Mononuclear cell (primary cell): ENCODE results near the gene PWWP2B. TPM values are rescaled to one million over a fixed set of nuclear protein-coding genes. Genes with fewer than 3 reads are reported as not detected.

Source experiments
- H3K27me3 ChIP-seq: 2 replicates; pipeline ENCODE4 v1.6.0; 2011; ENCODE audit warnings: low read length, control low read depth; ENCODE audit not compliant: insufficient read depth
- H3K4me1 ChIP-seq: 2 replicates; pipeline ENCODE4 v1.5.1; 2011; ENCODE audit warnings: mild to moderate bottlenecking, low read length, control low read depth; ENCODE audit not compliant: insufficient read depth
- H3K4me3 ChIP-seq: 2 replicates; pipeline ENCODE4 v1.5.1; 2011; ENCODE audit warnings: mild to moderate bottlenecking, low read length, moderate library complexity
- H3K9me3 ChIP-seq: 2 replicates; pipeline ENCODE4 v1.5.1; 2011; ENCODE audit warnings: low read depth, mild to moderate bottlenecking, control low read depth, low read length
- total RNA-seq: library from RNA; depleted of rRNA; stranded (reverse); fragments of >200 nt; gene quantifications from one replicate; pipeline ENCODE4 v1.2.3, GENCODE V29; 2012

PWWP2B gene
- total RNA-seq, 1 donor: 17.9 TPM

DNA sequence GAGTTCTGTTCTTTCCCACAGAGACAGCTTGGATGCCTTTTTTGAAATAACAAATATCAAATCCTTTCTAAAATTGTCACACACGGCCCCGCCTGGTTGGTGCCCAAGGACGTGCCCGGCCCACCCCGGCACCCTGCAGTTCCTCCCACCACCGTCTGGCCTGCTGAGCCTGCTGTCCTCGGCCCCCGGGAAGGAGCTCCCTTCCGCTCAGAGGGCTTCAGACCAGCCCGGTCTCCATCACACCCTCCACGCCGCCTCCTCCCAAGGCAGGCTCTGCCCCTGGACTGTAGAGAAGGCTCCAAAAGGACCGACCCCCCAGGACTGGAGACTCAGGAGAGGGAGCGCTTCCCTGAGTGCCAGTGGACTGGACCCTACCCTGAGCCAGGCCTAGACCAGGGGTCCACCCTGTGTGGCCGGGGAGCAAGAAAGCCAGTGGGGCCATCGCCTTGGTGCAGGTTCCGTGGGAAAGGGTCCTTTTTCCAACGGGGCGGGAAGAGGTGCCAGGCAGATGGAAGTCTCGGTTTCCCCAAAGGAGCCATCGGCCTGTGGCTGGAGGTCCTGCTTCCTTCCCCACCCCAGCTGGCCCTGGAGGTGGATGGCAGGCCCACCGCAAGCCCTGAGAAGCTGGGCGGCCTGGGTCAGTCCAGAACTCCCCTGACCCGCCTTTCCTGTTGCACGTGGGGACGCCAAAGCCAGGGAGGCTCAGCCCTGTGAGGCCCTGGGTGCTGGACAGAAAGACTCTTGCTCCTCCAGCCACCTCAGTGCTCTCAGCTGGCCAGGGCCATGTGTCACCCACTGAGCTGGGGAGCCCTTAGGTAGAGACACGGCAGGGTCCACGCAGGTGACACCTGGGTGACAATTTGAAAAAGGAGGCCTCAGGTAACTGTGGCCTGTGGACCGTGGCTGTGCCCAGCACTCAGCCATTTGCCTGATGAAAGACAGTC, 69.8 kb downstream of the PWWP2B start:
- H3K4me3 ChIP-seq: no peak overlapping the region
- no peaks in the 10 kb centered on the region for H3K4me1 ChIP-seq
- no peaks in the 10 kb centered on the region for H3K27me3 ChIP-seq
- H3K9me3 ChIP-seq: no peaks in the 10 kb centered on the region

Other genes with a start within 250 kb of the PWWP2B start
- gene DPYSL4, start 210.3 kb upstream of the PWWP2B start, total RNA-seq: 0.21 TPM
- gene STK32C, start 89.2 kb upstream of the PWWP2B start, total RNA-seq: 4.2 TPM
- 1.4 TPM for gene LRRC27, start 65.0 kb upstream of the PWWP2B start, total RNA-seq
- 18.6 TPM for gene INPP5A, start 140.6 kb downstream of the PWWP2B start, total RNA-seq